M059J (cell line): ENCODE results near the gene CFAP57. TPM values are rescaled to one million over a fixed set of nuclear protein-coding genes. Genes with fewer than 3 reads are reported as not detected.

Source experiments
- DNase-seq: peaks from one replicate; pipeline ENCODE4 v3.0.0-alpha.2; 2012; ENCODE audit warnings: low read depth
- total RNA-seq: library from RNA; depleted of rRNA; stranded (reverse); fragments of >200 nt; shearing (Covaris generic); gene quantifications from 2 replicates; pipeline ENCODE4 v1.2.3, GENCODE V29; 2014

The CFAP57 gene
- total RNA-seq, 1 experiment from 2014 or later, result 0.67 TPM

DNA sequence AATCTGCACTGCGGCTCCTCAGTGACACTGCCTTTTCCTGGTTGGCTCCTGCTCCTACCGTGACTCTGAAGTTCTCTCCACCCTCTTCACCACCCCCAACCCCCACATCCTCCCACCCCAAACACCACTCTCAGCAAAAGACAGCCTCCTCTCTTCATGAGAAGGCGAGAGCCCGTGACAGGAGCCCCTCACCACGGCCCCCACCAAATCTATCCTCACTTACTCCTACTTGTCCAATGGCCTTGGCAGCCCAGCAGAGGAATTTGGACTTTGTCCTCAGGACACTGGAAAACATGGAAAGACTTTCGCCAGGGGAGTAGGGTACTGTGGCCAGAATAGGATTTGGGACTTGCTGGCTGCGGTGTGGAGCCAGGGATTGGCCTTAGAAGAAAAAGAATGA is 104.5 kb downstream of the CFAP57 start:
- DNase-seq, result no peak

DNA sequence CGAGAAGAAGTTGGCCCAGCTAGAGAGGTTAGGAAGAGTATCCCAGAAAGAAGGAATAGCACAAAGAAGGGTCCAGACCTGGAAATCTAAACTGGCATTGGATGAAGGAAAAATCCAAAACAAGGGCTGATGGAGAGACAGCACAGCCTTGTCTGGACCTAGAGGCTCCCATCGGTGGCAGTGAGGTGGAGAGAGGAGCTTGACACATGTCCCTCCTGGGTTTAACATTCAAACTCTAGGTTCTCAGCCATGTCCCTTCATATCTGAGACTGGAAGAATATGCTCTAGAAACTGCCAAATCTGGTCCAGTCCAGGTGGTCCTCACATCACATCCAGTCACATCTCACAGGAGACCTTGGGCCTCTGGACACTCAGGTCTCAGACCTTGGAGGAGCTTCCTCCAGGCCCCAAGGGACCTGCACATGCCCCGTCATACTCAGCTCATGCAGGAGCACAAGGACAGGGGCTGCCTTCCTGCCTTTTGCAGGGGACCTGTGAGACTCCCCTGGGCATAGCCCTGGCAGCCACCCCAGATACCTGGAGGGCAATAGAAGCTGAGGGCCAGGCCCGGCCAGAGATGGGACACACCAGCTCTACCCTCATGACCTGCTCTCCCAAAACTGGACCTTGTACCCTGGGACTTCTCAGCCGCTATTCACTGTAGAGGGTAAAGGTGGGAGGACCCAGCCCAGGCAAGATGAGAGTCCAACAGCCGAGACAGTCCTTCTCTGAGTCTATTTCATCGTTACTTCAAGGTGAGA is 105.2 kb downstream of the CFAP57 start:
- no peak for DNase-seq

DNA sequence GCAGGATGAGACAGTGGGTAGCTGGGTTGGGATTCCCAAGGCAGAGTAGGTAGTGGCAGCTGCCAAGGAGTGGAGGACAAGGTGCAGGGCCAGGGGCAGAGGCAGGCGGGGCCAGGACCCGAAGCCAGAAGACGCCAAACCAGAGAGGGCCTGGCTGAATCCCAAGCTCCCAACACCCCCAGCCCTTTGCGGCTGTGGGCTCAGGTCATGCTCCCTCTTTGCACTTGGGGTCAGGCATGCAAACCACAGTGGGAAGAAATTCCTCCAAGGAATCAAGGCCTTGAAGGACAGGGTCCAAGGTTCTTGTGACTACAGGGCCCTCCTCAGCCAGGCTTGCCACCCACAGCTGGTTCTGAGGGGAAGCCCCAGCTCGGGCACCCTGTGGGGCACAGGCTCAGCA is 107.0 kb downstream of the CFAP57 start:
- DNase-seq, result no peak

GRCh38 chr1:43279666-43280065 is 107.5 kb downstream of the CFAP57 start:
- no peak for DNase-seq

DNA sequence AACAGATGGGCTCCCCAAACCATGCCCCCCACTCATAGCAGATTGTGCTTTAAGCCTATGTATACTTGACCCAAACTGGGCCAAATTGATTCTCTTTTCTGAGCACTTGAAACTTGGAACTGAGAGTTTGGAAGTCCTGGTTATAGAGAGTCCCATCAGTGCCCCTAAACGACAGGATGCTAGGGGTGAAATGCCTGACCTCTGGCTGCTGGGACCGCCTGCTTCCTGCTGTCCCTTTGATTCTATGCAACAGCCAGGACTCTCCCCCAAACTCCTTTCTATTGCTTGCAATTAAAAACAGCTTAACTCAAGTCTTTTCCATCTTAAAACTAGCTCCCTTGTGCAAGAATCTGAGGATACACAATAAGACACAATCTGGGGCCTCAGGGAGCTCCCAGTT is 108.6 kb downstream of the CFAP57 start:
- DNase-seq, result no peak

DNA sequence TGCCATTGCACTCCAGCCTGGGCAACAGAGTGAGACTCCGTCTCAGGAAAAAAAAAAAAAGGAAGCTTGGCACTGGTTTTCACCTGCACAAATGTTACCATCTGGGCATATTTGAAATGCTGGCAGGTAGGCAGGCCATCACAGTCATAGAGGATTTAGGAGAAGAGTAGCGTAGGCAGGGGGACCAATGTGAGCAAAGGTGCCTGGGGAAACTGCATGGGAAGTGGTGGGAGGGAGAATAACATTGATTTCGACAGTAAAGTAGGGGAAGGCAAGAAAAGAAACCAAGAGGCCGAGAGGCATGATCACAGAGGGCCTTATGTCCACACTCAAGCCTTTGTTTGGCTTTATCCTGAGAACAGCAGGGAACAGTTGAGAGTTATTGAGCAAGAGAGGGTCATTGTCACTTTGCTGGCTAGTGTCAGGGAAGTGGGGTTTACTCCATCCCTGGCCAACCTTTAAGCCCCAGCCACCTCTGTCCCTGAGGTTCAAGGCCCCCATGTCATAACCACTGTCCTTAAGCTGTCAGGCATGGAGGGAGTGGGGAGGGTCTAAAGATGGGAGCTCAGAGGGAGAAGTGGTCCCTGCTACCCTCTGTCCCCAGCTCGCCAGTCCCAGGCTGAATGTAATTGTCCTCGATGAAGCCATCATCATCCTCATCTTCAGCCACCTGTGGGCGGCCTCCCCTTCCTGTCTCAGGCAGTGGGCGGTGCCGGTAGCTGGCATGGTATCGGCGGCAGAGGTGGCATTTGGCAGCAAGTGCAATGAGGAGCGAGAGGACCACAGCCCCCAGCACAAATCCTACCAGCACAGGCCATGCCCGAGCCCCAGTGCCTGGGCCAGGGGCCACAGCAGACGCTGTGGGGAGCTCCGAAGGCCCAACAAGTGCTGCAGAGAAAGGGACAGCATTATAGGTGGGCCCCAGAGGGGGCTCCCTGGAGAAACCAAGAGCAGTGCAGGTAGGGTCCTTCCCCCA is 110.4 kb downstream of the CFAP57 start:
- DNase-seq, result no peak

- DNase-seq, result no peak
Measured at GRCh38 chr1:43284065-43284464, 111.9 kb downstream of the CFAP57 start.

GRCh38 chr1:43284546-43285110 is 112.5 kb downstream of the CFAP57 start:
- DNase-seq, result no peak

DNA sequence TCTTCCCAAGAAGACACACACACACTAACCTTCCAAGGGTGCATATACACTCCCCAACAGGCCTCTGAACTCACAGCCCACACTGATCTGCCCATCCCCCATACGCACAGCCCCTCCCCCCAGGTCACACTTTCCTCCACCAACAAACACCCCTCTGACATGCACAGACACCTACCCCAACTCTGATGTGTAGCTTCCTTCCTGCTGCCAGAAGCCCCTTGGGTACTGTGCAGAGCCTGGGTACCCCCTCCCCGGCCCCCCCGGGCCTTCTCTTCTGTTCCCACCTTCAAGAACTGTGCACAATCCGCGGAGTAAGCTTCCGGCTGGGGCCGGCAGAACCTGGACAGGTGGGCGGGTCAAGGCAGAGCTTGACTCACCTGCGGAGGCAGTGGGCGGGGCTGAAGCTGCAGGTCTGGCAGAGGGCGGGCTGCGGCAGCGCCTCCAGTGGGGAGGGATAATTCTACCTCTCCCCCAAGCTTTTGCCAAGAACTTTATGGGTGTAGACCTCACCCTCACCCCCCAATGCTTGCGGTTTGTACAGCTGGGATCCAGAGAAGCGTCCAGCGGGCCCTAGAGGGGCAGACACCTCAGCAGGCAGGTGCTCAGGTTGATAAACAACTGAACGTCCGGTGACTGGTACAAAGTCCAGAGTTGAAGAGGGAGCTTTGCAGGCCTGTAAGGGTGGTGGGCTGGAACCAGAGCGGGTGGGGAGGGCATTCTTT is 113.3 kb downstream of the CFAP57 start, which contains the start of gene C1orf210:
Gene C1orf210, minus strand, starts transcription at position 313 of the 722 bp plus-strand sequence. CDS start 2,311 bp downstream, outside the sequence.
- no peak for DNase-seq

DNA sequence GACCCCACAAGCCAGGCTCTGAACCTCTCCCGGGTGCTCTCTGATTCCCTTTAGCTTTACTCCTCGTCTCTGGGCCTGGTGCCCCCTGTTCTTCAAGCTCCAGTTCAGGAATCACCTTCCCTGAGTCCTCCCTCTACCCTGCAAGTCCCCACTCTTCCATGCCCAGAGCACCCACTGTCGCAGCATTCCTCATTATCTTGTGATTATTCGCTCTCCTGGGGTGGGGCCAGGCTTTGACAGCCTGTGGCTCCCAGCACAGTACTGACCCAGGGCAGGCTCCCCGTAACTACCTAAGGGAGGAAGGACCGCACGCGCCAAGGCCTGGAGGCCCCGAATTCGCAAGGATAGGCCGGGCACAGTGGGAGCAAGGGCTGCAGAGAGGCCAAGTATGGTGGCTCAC is 114.0 kb downstream of the CFAP57 start:
- no peak for DNase-seq

- DNase-seq, result no peak
Measured at GRCh38 chr1:43286533-43286932, 114.4 kb downstream of the CFAP57 start.

DNA sequence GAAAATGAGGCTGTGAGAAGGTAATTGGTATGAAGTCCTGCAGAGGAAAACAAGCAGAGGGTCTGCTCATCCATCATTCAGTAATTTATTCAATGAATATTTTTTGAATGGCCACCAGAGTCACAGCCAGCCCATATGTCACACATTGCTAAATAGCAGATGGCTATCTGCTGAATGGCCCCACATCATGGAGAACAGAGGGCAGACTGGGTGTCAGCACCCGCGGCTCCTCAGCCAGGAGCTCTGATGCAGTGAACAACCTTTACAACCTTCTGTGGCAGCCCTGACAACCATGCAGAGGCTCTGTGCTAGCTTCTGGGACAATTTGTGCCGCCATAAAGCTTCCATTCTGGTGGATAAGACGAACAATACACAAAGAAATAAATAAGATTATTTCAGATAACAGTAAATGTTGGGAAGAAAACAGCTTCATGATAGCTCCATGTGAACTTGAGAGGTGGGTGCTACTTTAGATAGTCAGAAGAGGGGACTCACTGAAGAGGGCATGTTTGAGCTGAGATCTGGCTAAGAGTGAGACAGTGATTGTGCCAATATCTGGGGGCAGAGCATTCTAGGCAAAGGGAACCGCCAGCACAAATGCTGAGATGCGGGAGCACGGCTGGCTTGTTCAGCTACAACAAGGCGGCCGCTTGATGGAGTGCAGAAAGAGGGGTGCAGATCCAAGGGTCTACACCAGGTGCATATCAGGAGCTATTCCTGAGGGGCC is 116.1 kb downstream of the CFAP57 start:
- DNase-seq, result no peak

GRCh38 chr1:43288785-43289706 is 116.9 kb downstream of the CFAP57 start:
- no peak for DNase-seq

DNA sequence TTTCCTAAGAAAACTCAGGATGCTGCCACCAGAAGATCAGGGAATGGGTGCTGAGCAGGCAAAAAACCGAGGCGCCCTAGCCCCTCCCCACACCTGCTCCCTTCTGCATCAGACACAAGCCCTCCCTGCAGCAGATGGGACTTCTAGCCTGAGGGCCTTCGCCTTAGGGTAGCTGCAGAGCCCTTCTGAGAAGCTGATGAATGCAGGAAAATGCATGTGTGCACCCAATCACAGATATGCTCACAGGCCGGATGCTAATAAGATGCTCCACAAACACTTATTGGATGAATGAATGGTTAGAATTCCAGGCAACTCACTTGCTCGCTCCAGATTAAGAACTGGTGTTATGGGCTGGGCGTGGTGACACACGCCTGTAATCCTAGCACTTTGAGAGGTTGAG is 120.1 kb downstream of the CFAP57 start:
- DNase-seq, result no peak

- no peak for DNase-seq
Measured at GRCh38 chr1:43292679-43293078, 120.5 kb downstream of the CFAP57 start.

DNA sequence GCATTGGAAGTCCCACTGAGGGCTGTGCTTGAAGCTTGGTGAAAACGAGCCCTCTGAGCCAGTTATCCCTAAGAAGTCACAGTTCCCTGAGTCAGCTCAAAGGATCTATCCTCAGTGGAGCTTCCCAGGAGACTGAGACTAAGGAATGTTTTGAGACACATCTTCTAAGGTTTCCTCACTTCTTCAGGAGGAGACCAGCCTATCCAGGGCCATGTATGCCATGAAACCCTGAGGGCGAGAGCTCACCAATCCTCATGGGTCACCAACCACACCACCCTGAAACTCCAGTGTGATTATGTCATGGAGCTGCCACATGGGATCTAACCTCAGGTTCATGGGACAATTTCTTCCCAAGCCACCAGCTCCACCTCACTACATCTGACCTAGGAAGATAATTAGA is 121.0 kb downstream of the CFAP57 start:
- peak; percentile 81 for DNase-seq

DNA sequence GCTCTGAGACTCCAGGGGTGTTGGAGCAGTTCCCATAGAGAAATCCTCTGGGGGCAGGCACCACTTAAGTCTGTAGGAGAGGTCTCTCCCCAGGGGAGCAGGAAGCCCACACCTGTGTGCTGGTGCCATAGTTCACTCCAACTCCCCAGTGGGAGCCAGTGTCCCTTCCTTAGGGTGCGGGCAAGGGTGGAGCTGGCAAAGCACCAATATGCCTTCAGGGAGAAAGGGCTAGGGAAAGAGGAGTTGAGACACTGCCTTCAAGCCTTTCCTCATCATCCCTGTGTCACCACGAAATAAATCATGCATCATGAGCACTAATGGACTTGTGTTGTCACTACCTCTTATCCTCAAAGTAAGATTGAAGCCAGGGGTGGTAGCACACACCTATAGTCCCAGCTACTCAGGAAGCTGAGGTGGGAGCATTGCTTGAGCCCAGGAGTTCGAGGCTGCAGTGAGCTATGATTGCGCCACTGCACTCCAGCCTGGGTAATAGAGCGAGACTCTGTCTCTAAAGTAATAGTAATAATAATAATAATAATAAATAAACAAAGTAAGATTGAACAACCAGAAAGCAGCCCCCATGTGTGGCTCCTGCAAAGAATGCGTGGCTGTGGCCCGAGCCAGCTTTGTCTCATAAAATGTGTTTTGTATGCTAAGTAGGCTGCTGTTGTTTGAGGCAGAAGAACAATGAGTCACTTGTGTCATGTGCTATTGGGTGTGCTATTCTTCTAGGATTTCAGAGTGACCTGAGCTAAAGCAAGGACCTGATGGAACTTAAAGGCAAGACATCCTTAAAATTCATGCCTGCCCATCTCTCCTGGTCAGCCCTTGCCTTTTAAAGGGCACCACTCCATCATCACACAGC is 122.0 kb downstream of the CFAP57 start:
- peak; percentile 79 for DNase-seq

- no peak for DNase-seq
Measured at GRCh38 chr1:43294761-43295160, 122.6 kb downstream of the CFAP57 start.

- no peak for DNase-seq
Measured at GRCh38 chr1:43296207-43296606, 124.1 kb downstream of the CFAP57 start.
